Upper lobe of left lung (tissue), 4 donors: ENCODE data around the gene FOXA2.

Source experiments
- CTCF ChIP-seq, 6 experiments: fragments of 450-650 bp in 4 of 6; fragments of 200-600 bp in 2 of 6; sonication (generic) in 2 of 6; IDR thresholded peaks; one replicate each; pipeline ENCODE4 v1.5.1; 2016 to 2019; ENCODE audit warnings: antibody characterized with exemption in 6 of 6
- EP300 ChIP-seq, 4 donors: sonication (generic); formaldehyde crosslinking; IDR thresholded peaks; one replicate each; pipeline ENCODE4 v1.5.1; 2017; ENCODE audit warnings: antibody characterized with exemption in 4 of 4, control low read depth in 2 of 4

GRCh38 chr20:22572023-22572422, 12.3 kb downstream of the FOXA2 start:
- no peak for TF ChIP-seq EP300 (IDR thresholded peaks at IDR 0.05)
- TF ChIP-seq CTCF (IDR thresholded peaks at IDR 0.05), result no peak
